GM18502 (cell line): ENCODE measurements around the gene RIPPLY1.

Experiments used
- ATAC-seq: cut with Tn5 transposase; IDR thresholded peaks from one replicate; pipeline ENCODE4 v1.9.1; 2021; ENCODE audit warnings: mild to moderate bottlenecking; ENCODE audit not compliant: unreplicated experiment, poor library complexity

Gene RIPPLY1

GRCh38 chrX:106862972-106863688, 40.0 kb downstream of the RIPPLY1 start:
- ATAC-seq, result peak; percentile 90
